Panc1 (cell line): ENCODE measurements around the gene TEF.

Source experiments
- CTCF ChIP-seq: fragments of 450-650 bp; IDR thresholded peaks from 2 replicates; pipeline ENCODE4 v1.5.1; 2017; ENCODE audit warnings: mild to moderate bottlenecking
- SIN3A ChIP-seq: IDR thresholded peaks from 2 replicates; pipeline ENCODE4 v1.6.1; 2012; ENCODE audit warnings: low read depth, mild to moderate bottlenecking, low read length, moderate library complexity, borderline replicate concordance; ENCODE audit not compliant: insufficient read depth

GRCh38 chr22:41348964-41349484 lies 32.7 kb upstream of the TEF start:
- TF ChIP-seq CTCF (no peak), SIN3A (no peak)
